CD4-positive, alpha-beta T cell treated with Interferon alpha-2 for 1 hour (primary cell): ENCODE results near the gene FCHSD2.
"Not testable (repeated sequence)": the region's sequence is repeated elsewhere in the genome, so short reads cannot be mapped to it uniquely, and the experiment has no call there.

Source experiments
- DNase-seq, 2 donors: peaks; one replicate each; pipeline ENCODE4 v3.0.0-alpha.2; 2020 to 2022

The FCHSD2 gene

GRCh38 chr11:73055655-73056354 is 86.3 kb downstream of the FCHSD2 start:
- no peak for DNase-seq

- DNase-seq = no peak
Observed at GRCh38 chr11:73055002-73055401, 87.1 kb downstream of the FCHSD2 start.

- DNase-seq = no peak
Observed at GRCh38 chr11:73053964-73054363, 88.2 kb downstream of the FCHSD2 start.

- DNase-seq = no peak
Observed at GRCh38 chr11:73048446-73048845, 93.7 kb downstream of the FCHSD2 start.

GRCh38 chr11:73047773-73048371 is 94.2 kb downstream of the FCHSD2 start:
- DNase-seq = no peak

GRCh38 chr11:73040046-73040445 is 102.1 kb downstream of the FCHSD2 start:
- no peak for DNase-seq

GRCh38 chr11:73034777-73035176 is 107.3 kb downstream of the FCHSD2 start:
- no peak for DNase-seq

- DNase-seq = peak in 1 of 2 donors; percentile 52
Observed at GRCh38 chr11:73034331-73034730, 107.8 kb downstream of the FCHSD2 start.

GRCh38 chr11:73030130-73030529 is 112.0 kb downstream of the FCHSD2 start:
- DNase-seq = no peak

GRCh38 chr11:73029403-73029802 is 112.7 kb downstream of the FCHSD2 start:
- DNase-seq = no peak

GRCh38 chr11:73028611-73029010 is 113.5 kb downstream of the FCHSD2 start:
- no peak for DNase-seq

- DNase-seq = not testable (repeated sequence)
Observed at GRCh38 chr11:73027840-73028239, 114.3 kb downstream of the FCHSD2 start.

GRCh38 chr11:73024639-73025038 is 117.5 kb downstream of the FCHSD2 start:
- no peak for DNase-seq

- no peak for DNase-seq
Observed at GRCh38 chr11:73019996-73020395, 122.1 kb downstream of the FCHSD2 start.

- no peak for DNase-seq
Observed at GRCh38 chr11:73019449-73019848, 122.7 kb downstream of the FCHSD2 start.

GRCh38 chr11:73018856-73019255 is 123.3 kb downstream of the FCHSD2 start:
- no peak for DNase-seq

- DNase-seq = no peak
Observed at GRCh38 chr11:73017024-73017751, 124.9 kb downstream of the FCHSD2 start.

GRCh38 chr11:73013021-73013420 is 129.1 kb downstream of the FCHSD2 start:
- DNase-seq = no peak

GRCh38 chr11:73012121-73012863 is 129.8 kb downstream of the FCHSD2 start:
- DNase-seq = no peak

- DNase-seq = no peak
Observed at GRCh38 chr11:73011126-73011817, 130.8 kb downstream of the FCHSD2 start.

- no peak for DNase-seq
Observed at GRCh38 chr11:73009972-73010371, 132.1 kb downstream of the FCHSD2 start.

- no peak for DNase-seq
Observed at GRCh38 chr11:73004088-73004487, 138.0 kb downstream of the FCHSD2 start.

GRCh38 chr11:73003088-73003487 is 139.0 kb downstream of the FCHSD2 start:
- no peak for DNase-seq
